DMS 273 (cell line): Measurements from ENCODE around the gene MRPS2.

Source experiments
- DNase-seq: peaks from one replicate; lab custom pipeline; 2025; ENCODE audit not compliant: unreplicated experiment; lab: John Stamatoyannopoulos, UW

MRPS2 gene

GRCh38 chr9:135480071-135480939, 20.2 kb upstream of the MRPS2 start:
- peak; percentile 66 for DNase-seq

- DNase-seq, result no peak
Measured at GRCh38 chr9:135480940-135481310, 19.6 kb upstream of the MRPS2 start.

GRCh38 chr9:135482015-135482754, 18.3 kb upstream of the MRPS2 start:
- no peak for DNase-seq

GRCh38 chr9:135484460-135485277, 15.8 kb upstream of the MRPS2 start:
- no peak for DNase-seq

- no peak for DNase-seq
Measured at GRCh38 chr9:135485385-135485784, 15.1 kb upstream of the MRPS2 start.

GRCh38 chr9:135485832-135486231, 14.7 kb upstream of the MRPS2 start:
- no peak for DNase-seq

- no peak for DNase-seq
Measured at GRCh38 chr9:135486267-135487065, 14.0 kb upstream of the MRPS2 start.

GRCh38 chr9:135487281-135488012, 13.0 kb upstream of the MRPS2 start:
- DNase-seq, result no peak

GRCh38 chr9:135488013-135488330, 12.5 kb upstream of the MRPS2 start:
- no peak for DNase-seq

- DNase-seq, result no peak
Measured at GRCh38 chr9:135488527-135488926, 12.0 kb upstream of the MRPS2 start.

GRCh38 chr9:135489188-135489906, 11.1 kb upstream of the MRPS2 start:
- DNase-seq, result no peak

GRCh38 chr9:135490166-135490870, 10.2 kb upstream of the MRPS2 start:
- DNase-seq, result no peak

GRCh38 chr9:135490980-135491464, 9.5 kb upstream of the MRPS2 start:
- no peak for DNase-seq

GRCh38 chr9:135491764-135492163, 8.7 kb upstream of the MRPS2 start:
- DNase-seq, result no peak

GRCh38 chr9:135492886-135493669, 7.4 kb upstream of the MRPS2 start:
- DNase-seq, result no peak

GRCh38 chr9:135494791-135495559, 5.5 kb upstream of the MRPS2 start:
- DNase-seq, result no peak
